Activated T-cell treated with anti-CD3 and anti-CD28 coated beads, Interleukin-2, amount 50 U/mL, for 48 hours (primary cell): ENCODE data around the gene CLDN11.

Source experiments
- DNase-seq, 2 experiments: peaks; one replicate each; pipeline ENCODE4 v3.0.0-alpha.2; 2020

The CLDN11 gene

GRCh38 chr3:170418422-170419398, at the start of gene CLDN11:
CLDN11 (plus strand) TSS chr3:170418868; CDS start chr3:170419067, 199 bp downstream.
- no peak for DNase-seq

- DNase-seq: no peak
These were observed 49.7 kb upstream of the CLDN11 start for GRCh38 chr3:170368921-170369320.

GRCh38 chr3:170372190-170372879, 46.3 kb upstream of the CLDN11 start:
- DNase-seq: no peak

- no peak for DNase-seq
These were observed 35.1 kb upstream of the CLDN11 start for GRCh38 chr3:170383567-170383966.

- no peak for DNase-seq
These were observed 32.2 kb upstream of the CLDN11 start for GRCh38 chr3:170386468-170386867.

GRCh38 chr3:170387950-170388349, 30.7 kb upstream of the CLDN11 start:
- no peak for DNase-seq

- no peak for DNase-seq
These were observed 27.6 kb upstream of the CLDN11 start for GRCh38 chr3:170391108-170391507.

GRCh38 chr3:170397685-170398084, 21.0 kb upstream of the CLDN11 start:
- no peak for DNase-seq

GRCh38 chr3:170405101-170405500, 13.6 kb upstream of the CLDN11 start:
- DNase-seq: no peak

GRCh38 chr3:170410428-170411029, 8.1 kb upstream of the CLDN11 start:
- DNase-seq: no peak

GRCh38 chr3:170413291-170413690, 5.4 kb upstream of the CLDN11 start:
- DNase-seq: no peak

GRCh38 chr3:170414202-170414663, 4.4 kb upstream of the CLDN11 start:
- DNase-seq: peak; percentile 39 to 46

- DNase-seq: no peak
These were observed 1.6 kb upstream of the CLDN11 start for GRCh38 chr3:170417090-170417489.

- peak in 1 of 2 experiments; percentile 30 for DNase-seq
These were observed 954 bp downstream of the CLDN11 start for GRCh38 chr3:170419557-170420087.

GRCh38 chr3:170420307-170420821, 1.7 kb downstream of the CLDN11 start:
- no peak for DNase-seq

- no peak for DNase-seq
These were observed 2.5 kb downstream of the CLDN11 start for GRCh38 chr3:170421111-170421641.

GRCh38 chr3:170421758-170422157, 3.1 kb downstream of the CLDN11 start:
- no peak for DNase-seq

GRCh38 chr3:170423001-170423615, 4.4 kb downstream of the CLDN11 start:
- no peak for DNase-seq

- DNase-seq: no peak
These were observed 6.2 kb downstream of the CLDN11 start for GRCh38 chr3:170424879-170425278.

- no peak for DNase-seq
These were observed 7.0 kb downstream of the CLDN11 start for GRCh38 chr3:170425491-170426239.

GRCh38 chr3:170426240-170426797, 7.7 kb downstream of the CLDN11 start:
- DNase-seq: no peak
